SK-N-MC (cell line): ENCODE results near the gene KATNAL1.
A peak's percentile ranks its signal among the peaks of the same experiment; 100 is the strongest.

ENCODE experiments used
- DNase-seq: peaks from one replicate; pipeline ENCODE4 v3.0.0-alpha.2; 2011; ENCODE audit warnings: low read depth, low spot score
- H3K27ac ChIP-seq: fragments of 200-600 bp; sonication (generic); 2 replicates; pipeline ENCODE4 v1.5.1; 2016; ENCODE audit warnings: mixed run types
- H3K36me3 ChIP-seq: fragments of 200-600 bp; sonication (generic); 2 replicates; pipeline ENCODE4 v1.6.1; 2017; ENCODE audit warnings: antibody characterized with exemption, low read length, mixed read lengths; ENCODE audit not compliant: insufficient read depth
- H3K4me3 ChIP-seq: fragments of 200-600 bp; sonication (generic); 2 replicates; pipeline ENCODE4 v1.5.1; 2016
- H3K9ac ChIP-seq: fragments of 200-600 bp; sonication (generic); 2 replicates; pipeline ENCODE4 v1.8.0; 2017; ENCODE audit warnings: mixed run types, mixed read lengths; ENCODE audit not compliant: insufficient read length
- H3K9me3 ChIP-seq: fragments of 200-600 bp; sonication (generic); 2 replicates; pipeline ENCODE4 v1.6.1; 2017; ENCODE audit warnings: low read depth, mild to moderate bottlenecking, antibody characterized with exemption, low read length, moderate library complexity, mixed read lengths
- EZH2 ChIP-seq: fragments of 200-600 bp; sonication (generic); IDR thresholded peaks from one replicate; pipeline ENCODE4 v1.6.1; 2017; ENCODE audit warnings: antibody characterized with exemption
- FOXP2 ChIP-seq: optimal IDR thresholded peaks from 2 replicates; pipeline ENCODE3; 2011; ENCODE audit warnings: mild to moderate bottlenecking, moderate library complexity; ENCODE audit not compliant: insufficient read depth; ENCODE audit errors: extremely low read length, control extremely low read depth
- POLR2AphosphoS5 ChIP-seq: IDR thresholded peaks from 2 replicates; pipeline ENCODE4 v1.6.1; 2012; ENCODE audit warnings: mild to moderate bottlenecking, low read depth, low read length, borderline replicate concordance

KATNAL1 gene

GRCh38 chr13:30337061-30337610 is 29.8 kb upstream of the KATNAL1 start:
- Histone ChIP-seq H3K4me3 (no peak overlapping the region), H3K36me3 (no peaks in the 10 kb centered on the region), H3K27ac (no peak overlapping the region), H3K9ac (no peak overlapping the region), H3K9me3 (no peaks in the 10 kb centered on the region)
- no peak for TF ChIP-seq POLR2AphosphoS5
- no peak for TF ChIP-seq EZH2
- TF ChIP-seq FOXP2, result no peak
- no peak for DNase-seq

GRCh38 chr13:30334663-30335386 is 27.5 kb upstream of the KATNAL1 start:
- no peak overlapping the region for H3K27ac ChIP-seq
- H3K9ac ChIP-seq, result no peak overlapping the region
- no peaks in the 10 kb centered on the region for H3K36me3 ChIP-seq
- no peaks in the 10 kb centered on the region for H3K9me3 ChIP-seq
- no peak for DNase-seq
- TF ChIP-seq EZH2, result no peak
- no peak for TF ChIP-seq POLR2AphosphoS5
- TF ChIP-seq FOXP2, result no peak
- H3K4me3 ChIP-seq, result no peak overlapping the region

GRCh38 chr13:30333616-30334015 is 26.3 kb upstream of the KATNAL1 start:
- Histone ChIP-seq H3K9me3 (no peaks in the 10 kb centered on the region), H3K9ac (no peak overlapping the region), H3K4me3 (no peak overlapping the region), H3K27ac (no peak overlapping the region), H3K36me3 (no peaks in the 10 kb centered on the region)
- TF ChIP-seq FOXP2 (no peak), EZH2 (no peak), POLR2AphosphoS5 (no peak)
- no peak for DNase-seq

GRCh38 chr13:30332456-30333143 is 25.2 kb upstream of the KATNAL1 start:
- no peak overlapping the region for H3K27ac ChIP-seq
- no peak for DNase-seq

GRCh38 chr13:30331331-30331771 is 24.0 kb upstream of the KATNAL1 start:
- Histone ChIP-seq H3K9me3 (no peaks in the 10 kb centered on the region), H3K36me3 (no peaks in the 10 kb centered on the region), H3K4me3 (no peak overlapping the region), H3K27ac (peak overlapping the region; percentile 38; the same call in 1 of the 2 replicates), H3K9ac (no peak overlapping the region)
- TF ChIP-seq POLR2AphosphoS5 (no peak), EZH2 (no peak), FOXP2 (no peak)
- DNase-seq, result no peak

More at GRCh38 chr13:30332456-30333143, 25.2 kb upstream of the KATNAL1 start:
- no peak for TF ChIP-seq FOXP2
- Histone ChIP-seq H3K9me3 (no peaks in the 10 kb centered on the region), H3K36me3 (no peaks in the 10 kb centered on the region), H3K9ac (no peak overlapping the region), H3K4me3 (no peak overlapping the region)

GRCh38 chr13:30329009-30329585 is 21.7 kb upstream of the KATNAL1 start:
- H3K9me3 ChIP-seq, result no peaks in the 10 kb centered on the region
- H3K36me3 ChIP-seq, result no peaks in the 10 kb centered on the region
- H3K27ac ChIP-seq, result peak overlapping the region; percentile 48; the same call in 1 of the 2 replicates
- no peak for DNase-seq
- H3K9ac ChIP-seq, result no peak overlapping the region
- TF ChIP-seq FOXP2 (no peak), POLR2AphosphoS5 (no peak), EZH2 (no peak)
- H3K4me3 ChIP-seq, result no peak overlapping the region

GRCh38 chr13:30325668-30326067 is 18.3 kb upstream of the KATNAL1 start:
- TF ChIP-seq FOXP2 (no peak), EZH2 (no peak), POLR2AphosphoS5 (no peak)
- Histone ChIP-seq H3K27ac (no peak overlapping the region), H3K36me3 (no peaks in the 10 kb centered on the region), H3K9ac (no peak overlapping the region), H3K4me3 (no peak overlapping the region), H3K9me3 (no peaks in the 10 kb centered on the region)
- DNase-seq, result no peak

- H3K36me3 ChIP-seq, result no peaks in the 10 kb centered on the region
- H3K9me3 ChIP-seq, result no peaks in the 10 kb centered on the region
- H3K27ac ChIP-seq, result no peak overlapping the region
- H3K4me3 ChIP-seq, result no peak overlapping the region
- no peak for TF ChIP-seq EZH2
- TF ChIP-seq POLR2AphosphoS5, result no peak
- TF ChIP-seq FOXP2, result no peak
- no peak for DNase-seq
- H3K9ac ChIP-seq, result no peak overlapping the region
Measured at GRCh38 chr13:30323524-30323923, 16.2 kb upstream of the KATNAL1 start.

GRCh38 chr13:30322428-30322827 is 15.1 kb upstream of the KATNAL1 start:
- Histone ChIP-seq H3K36me3 (no peaks in the 10 kb centered on the region), H3K9ac (no peak overlapping the region), H3K9me3 (no peaks in the 10 kb centered on the region), H3K4me3 (no peak overlapping the region), H3K27ac (no peak overlapping the region)
- TF ChIP-seq POLR2AphosphoS5, result no peak
- TF ChIP-seq FOXP2, result no peak
- TF ChIP-seq EZH2, result no peak
- no peak for DNase-seq
